Measurements from ENCODE around the gene LARP1.

- no peak for TF ChIP-seq CTCF (IDR thresholded peaks at IDR 0.05)
- no peak for TF ChIP-seq EZH2 (IDR thresholded peaks at IDR 0.05; ENCODE audit: borderline replicate concordance, insufficient read depth, low read depth, low read length, poor library complexity, severe bottlenecking)
These were observed 102.5 kb downstream of the LARP1 start for GRCh38 chr5:154857530-154858296.
